ENCODE data around the gene NKAPL. TPM values are rescaled to one million over a fixed set of nuclear protein-coding genes. Genes with fewer than 3 reads are reported as not detected.

Gene NKAPL
- total and polyA plus RNA-seq, 10 of the 15 experiments (the other 5 are each of a cell fraction or from before 2014, with no cell fraction given) = 0.10 to 0.48 (median 0.19) TPM; not detected in 1

GRCh38 chr6:28251661-28252008, 7.5 kb upstream of the NKAPL start:
- Histone ChIP-seq H3K27me3 (replicated peaks in 1 of 2; ENCODE audit: control insufficient read depth in 2 of 2, insufficient read depth in 2 of 2, low read length in 1 of 2) (no peaks in the 10 kb centered on the region), H3K9me3 (replicated peaks; ENCODE audit: control insufficient read depth, insufficient read depth, low read length) (no peaks in the 10 kb centered on the region), H3K79me2 (ENCODE audit: control insufficient read depth, insufficient read depth, low read length) (peaks cover 14% of the 10 kb centered on the region), H3K4me3 (peak overlapping the region; percentile 99), H2AFZ (ENCODE audit: control insufficient read depth, low read depth, low read length) (peak overlapping the region; percentile 90), H3K4me2 (ENCODE audit: control insufficient read depth, insufficient read depth) (peak overlapping the region; percentile 82), H4K20me1 (ENCODE audit: control insufficient read depth, insufficient read depth) (no peaks in the 10 kb centered on the region), H3K36me3 (ENCODE audit: control insufficient read depth in 2 of 2, insufficient read depth in 2 of 2, low read length in 1 of 2) (no peaks in the 10 kb centered on the region), H3K4me1 (ENCODE audit: control insufficient read depth, insufficient read depth, low read length) (no peaks in the 10 kb centered on the region), H3K9ac (ENCODE audit: control insufficient read depth, insufficient read depth, low read length) (peak overlapping the region; percentile 67), H3K27ac (ENCODE audit: control insufficient read depth, insufficient read depth) (peak overlapping the region; percentile 55)
- ChIA-PET POLR2A (interaction anchor here (1.1 to 1.4 kb wide), 2 partner anchors 15 to 30 kb away, joined by 5 read pairs; partner anchors contain the start of genes PGBD1 and ZSCAN26), CTCF (interaction anchor here (1.0 to 1.7 kb wide), 4 partner anchors 29 to 115 kb away, joined by 3 to 10 read pairs (median 4); no protein-coding TSS in a partner anchor), RAD21 (ENCODE audit: unreplicated experiment) (interaction anchor here (1.0 to 1.9 kb wide), 9 partner anchors 15 to 147 kb away, joined by 4 to 17 read pairs (median 6); partner anchors contain the start of genes ZKSCAN8 and ZSCAN26), SMC1A (ENCODE audit: uncharacterized antibody, unreplicated experiment) (interaction anchor here (1.1 to 2.9 kb wide), 7 partner anchors 15 to 146 kb away, joined by 3 to 30 read pairs (median 8); partner anchors contain the start of genes PGBD1, ZKSCAN8 and ZSCAN26)
- intact Hi-C loops (cut with micrococcal nuclease; ENCODE audit: unreplicated experiment) (loop anchor here (1.0 to 2.0 kb wide), 4 partner anchors 15 to 114 kb away; partner anchors contain the start of genes ZSCAN26 and ZSCAN9), in situ Hi-C loops (cut with MboI) (no loop called here)
- ATAC-seq = peak; percentile 77
- TF ChIP-seq POLR2AphosphoS5 (IDR thresholded peaks at IDR 0.05; ENCODE audit: low read length) (no peak), SIX5 (IDR thresholded peaks at IDR 0.05; ENCODE audit: low read depth, low read length, severe bottlenecking) (no peak), LARP7 (IDR thresholded peaks at IDR 0.05) (0 out of 2 replicates have a peak, but pooled peaks have one; percentile 32)
- under 1% methylated on average over 23 of the region's 25 CpGs for WGBS (ENCODE audit: insufficient coverage, insufficient replicate concordance, low lambda C conversion rate, missing lambda C conversion rate)
- BruUV-seq (replicated peaks) = TSS peak; percentile 80
- DNase-seq (ENCODE audit: low read depth, low spot score) = no peak
- FAIRE-seq = no peak
